Measurements from ENCODE around the gene NECTIN3.
A peak's percentile ranks its signal among the peaks of the same experiment; 100 is the strongest.

Gene NECTIN3

GRCh38 chr3:111071257-111072030, at the start of gene NECTIN3:
NECTIN3 (plus strand) TSS chr3:111071816; CDS start chr3:111072018, 202 bp downstream.
- DNase-seq: peak; percentile 88

GRCh38 chr3:111027868-111028267, 43.7 kb upstream of the NECTIN3 start:
- DNase-seq: no peak

GRCh38 chr3:111031538-111031937, 40.1 kb upstream of the NECTIN3 start:
- no peak for DNase-seq

- DNase-seq: no peak
Measured at GRCh38 chr3:111032677-111033076, 38.9 kb upstream of the NECTIN3 start.

GRCh38 chr3:111033470-111034050, 38.1 kb upstream of the NECTIN3 start:
- DNase-seq: no peak

GRCh38 chr3:111035316-111035715, 36.3 kb upstream of the NECTIN3 start:
- DNase-seq: no peak

GRCh38 chr3:111035902-111036301, 35.7 kb upstream of the NECTIN3 start:
- no peak for DNase-seq

- no peak for DNase-seq
Measured at GRCh38 chr3:111040959-111041358, 30.7 kb upstream of the NECTIN3 start.

- no peak for DNase-seq
Measured at GRCh38 chr3:111045564-111045963, 26.1 kb upstream of the NECTIN3 start.

- DNase-seq: no peak
Measured at GRCh38 chr3:111047042-111047441, 24.6 kb upstream of the NECTIN3 start.

- DNase-seq: no peak
Measured at GRCh38 chr3:111047812-111048435, 23.7 kb upstream of the NECTIN3 start.

- DNase-seq: no peak
Measured at GRCh38 chr3:111051354-111051753, 20.3 kb upstream of the NECTIN3 start.

GRCh38 chr3:111068574-111068973, 3.0 kb upstream of the NECTIN3 start:
- no peak for DNase-seq

GRCh38 chr3:111069974-111070771, 1.4 kb upstream of the NECTIN3 start:
- no peak for DNase-seq

- peak; percentile 12 for DNase-seq
Measured at GRCh38 chr3:111070772-111071256, 802 bp upstream of the NECTIN3 start.

GRCh38 chr3:111072031-111072921, 660 bp downstream of the NECTIN3 start:
- peak; percentile 27 for DNase-seq

- no peak for DNase-seq
Measured at GRCh38 chr3:111073218-111073617, 1.6 kb downstream of the NECTIN3 start.

- no peak for DNase-seq
Measured at GRCh38 chr3:111076732-111077131, 5.1 kb downstream of the NECTIN3 start.

GRCh38 chr3:111077369-111077768, 5.8 kb downstream of the NECTIN3 start:
- no peak for DNase-seq

GRCh38 chr3:111080413-111080812, 8.8 kb downstream of the NECTIN3 start:
- no peak for DNase-seq

GRCh38 chr3:111081008-111081545, 9.5 kb downstream of the NECTIN3 start:
- DNase-seq: no peak

- DNase-seq: no peak
Measured at GRCh38 chr3:111084911-111085310, 13.3 kb downstream of the NECTIN3 start.

All from stimulated activated naive CD4-positive, alpha-beta T cell treated with Interleukin-2 at 50 U/mL for 16 hours (primary cell).